Testis (tissue), 3 donors: ENCODE data around the gene GCH1. TPM values are rescaled to one million over a fixed set of nuclear protein-coding genes. Genes with fewer than 3 reads are reported as not detected.

Source experiments
- DNase-seq: peaks from one replicate; pipeline ENCODE4 v3.0.0-alpha.2; 2019
- H3K27ac ChIP-seq, 2 donors: fragments of 200-600 bp; sonication (generic); one replicate each; pipeline ENCODE4 v1.5.1; 2019
- H3K27me3 ChIP-seq: fragments of 200-600 bp; sonication (generic); one replicate; pipeline ENCODE4 v1.5.1; 2019
- H3K36me3 ChIP-seq: fragments of 200-600 bp; sonication (generic); one replicate; pipeline ENCODE4 v1.5.1; 2017; ENCODE audit warnings: low read depth; ENCODE audit errors: missing control alignments
- H3K4me1 ChIP-seq: fragments of 200-600 bp; sonication (generic); one replicate; pipeline ENCODE4 v1.5.1; 2019
- H3K4me3 ChIP-seq, 2 donors: fragments of 200-600 bp; sonication (generic); one replicate each; pipeline ENCODE4 v1.5.1; 2017 to 2019
- H3K9me3 ChIP-seq: fragments of 200-600 bp; sonication (generic); one replicate; pipeline ENCODE4 v1.5.1; 2017
- CTCF ChIP-seq, 3 experiments: fragments of 450-650 bp in 2 of 3; fragments of 200-600 bp in 1 of 3; sonication (generic) in 1 of 3; IDR thresholded peaks; one replicate each; pipeline ENCODE4 v1.5.1; 2016 to 2019; ENCODE audit warnings: antibody characterized with exemption in 3 of 3, mild to moderate bottlenecking in 2 of 3, moderate library complexity in 1 of 3
- POLR2A ChIP-seq: fragments of 450-650 bp; IDR thresholded peaks from one replicate; pipeline ENCODE4 v1.6.1; 2017; ENCODE audit warnings: antibody characterized with exemption, mild to moderate bottlenecking, moderate library complexity
- WGBS, 2 donors: methylation state at CpG; one replicate each; pipeline ENCODE4 v1.1.5; 2018; 5-methylcytosine and 5-hydroxymethylcytosine counted together
- intact Hi-C: fragments of 100-400 bp; cut with DNase I; formaldehyde crosslinking; loops from one replicate; pipeline ENCODE4 v1.15.1; 2023; ENCODE audit warnings: low total_unique reads
- microRNA-seq, 2 donors: library from miRNA; unstranded; fragments of <30 nt; microRNA quantifications; one replicate each; pipeline ENCODE4, GENCODE V29; 2016; ENCODE audit warnings: borderline number of aligned reads in 2 of 2, borderline replicate concordance in 1 of 2
- polyA plus RNA-seq: library from polyadenylated mRNA; stranded (reverse); fragments of 350-450 nt; fragmentation: Illumina TruSeq; extraction: RNeasy Lipid Tissue Mini Kit (QIAGEN cat#74804); gene quantifications from one replicate; pipeline ENCODE4 v1.2.3, GENCODE V29; 2014; ENCODE audit warnings: low read depth, low replicate concordance; ENCODE audit not compliant: insufficient read depth
- small RNA-seq, 2 donors: library from RNA; depleted of rRNA; stranded (forward); fragments of <200 nt; gene quantifications; one replicate each; pipeline ENCODE3, GENCODE V24; 2016
- total RNA-seq, 2 donors: library from RNA; depleted of rRNA; stranded (reverse); fragments of >200 nt; gene quantifications; one replicate each; pipeline ENCODE4 v1.2.3, GENCODE V29; 2016

GCH1 gene
- total and polyA plus RNA-seq, 3 donors from 2014 or later: 8.8 to 15.8 (median 11.3) TPM

DNA sequence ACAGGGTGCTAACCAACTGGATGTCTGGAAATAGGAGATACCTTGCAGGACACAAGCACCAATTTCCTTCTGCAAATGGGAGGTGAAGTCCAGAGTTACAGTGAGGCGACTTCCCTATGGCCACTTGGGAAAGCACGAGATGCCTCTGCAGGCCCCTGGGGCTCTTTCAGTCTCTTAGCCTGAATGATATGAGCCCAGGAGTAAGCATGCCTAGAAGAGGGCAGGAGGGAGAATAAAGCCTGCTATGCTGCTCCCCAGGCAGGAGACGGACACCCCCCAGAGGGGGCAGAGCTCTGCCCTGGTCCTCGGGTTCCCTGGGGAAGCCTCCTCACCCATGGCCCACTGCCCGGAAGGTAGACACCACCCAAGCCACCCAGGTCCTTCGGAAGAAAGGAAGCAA, 105.1 kb downstream of the GCH1 start:
- DNase-seq: no peak
- H3K27ac ChIP-seq: no peak overlapping the region
- WGBS, 2 donors: 91% methylated on average over 6 of the region's 6 CpGs
- intact Hi-C loops: no loop called here
- no peaks in the 10 kb centered on the region for H3K4me1 ChIP-seq
- H3K36me3 ChIP-seq: no peaks in the 10 kb centered on the region
- TF ChIP-seq POLR2A: no peak
- TF ChIP-seq CTCF (IDR thresholded peaks at IDR 0.05): no peak
- no peaks in the 10 kb centered on the region for H3K9me3 ChIP-seq
- H3K27me3 ChIP-seq: no peaks in the 10 kb centered on the region
- no peak overlapping the region for H3K4me3 ChIP-seq

- Histone ChIP-seq H3K27me3 (no peaks in the 10 kb centered on the region), H3K36me3 (no peaks in the 10 kb centered on the region), H3K27ac (no peak overlapping the region), H3K4me1 (no peaks in the 10 kb centered on the region), H3K9me3 (no peaks in the 10 kb centered on the region), H3K4me3 (no peak overlapping the region)
- intact Hi-C loops: no loop called here
- TF ChIP-seq POLR2A (no peak), CTCF (IDR thresholded peaks at IDR 0.05) (no peak)
- no peak for DNase-seq
These were observed 105.7 kb downstream of the GCH1 start for GRCh38 chr14:54796961-54797360.

DNA sequence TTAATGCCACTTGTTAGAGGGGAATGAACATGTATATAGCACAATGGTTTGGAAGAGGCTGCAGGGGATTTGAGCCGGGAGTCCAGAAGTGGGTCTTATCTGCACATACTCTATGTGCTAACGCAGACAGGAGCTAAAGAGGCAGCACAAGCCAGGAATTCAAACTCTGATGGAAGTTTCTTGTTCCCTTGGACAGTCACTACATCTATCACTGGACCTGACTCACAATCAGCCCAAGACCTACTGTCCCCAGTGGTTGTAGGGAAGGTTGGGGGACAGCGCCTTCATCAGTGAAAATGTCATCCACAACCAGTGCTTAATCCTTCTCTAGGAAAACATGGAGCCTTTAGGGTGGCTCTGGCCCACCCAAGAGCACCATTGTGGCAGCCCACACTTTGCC, 107.8 kb downstream of the GCH1 start:
- intact Hi-C loops: no loop called here
- Histone ChIP-seq H3K27me3 (no peaks in the 10 kb centered on the region), H3K36me3 (no peaks in the 10 kb centered on the region), H3K9me3 (no peaks in the 10 kb centered on the region), H3K27ac (no peak overlapping the region), H3K4me3 (no peak overlapping the region), H3K4me1 (no peaks in the 10 kb centered on the region)
- no peak for TF ChIP-seq CTCF (IDR thresholded peaks at IDR 0.05)
- TF ChIP-seq POLR2A: no peak
- 87 to 97% methylated on average over 3 of the region's 3 CpGs for WGBS, 2 donors
- DNase-seq: no peak

DNA sequence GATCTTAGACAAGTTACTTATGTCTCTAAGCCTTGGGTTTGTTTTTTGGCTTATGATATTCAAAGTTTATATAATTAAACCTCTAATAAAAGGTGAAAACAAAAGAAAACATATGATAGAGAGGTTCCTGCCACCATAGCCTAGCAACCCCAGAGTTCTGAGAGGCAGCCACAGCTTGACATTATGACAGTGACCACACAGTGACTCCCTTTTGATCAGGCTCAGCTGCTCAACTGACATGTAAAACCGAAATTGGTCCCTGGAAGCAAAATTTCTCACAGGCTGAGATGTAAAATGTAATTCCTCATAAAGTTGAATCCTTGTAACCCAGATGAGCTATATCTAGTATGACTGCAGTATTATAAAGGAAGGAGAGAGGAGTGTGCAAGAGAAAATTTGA, 108.5 kb downstream of the GCH1 start:
- 57 to 76% methylated on average over 1 of the region's 1 CpG for WGBS, 2 donors
- no peaks in the 10 kb centered on the region for H3K4me1 ChIP-seq
- intact Hi-C loops: no loop called here
- H3K4me3 ChIP-seq: no peak overlapping the region
- no peak for DNase-seq
- no peaks in the 10 kb centered on the region for H3K27me3 ChIP-seq
- no peak overlapping the region for H3K27ac ChIP-seq
- TF ChIP-seq CTCF (IDR thresholded peaks at IDR 0.05) (no peak), POLR2A (no peak)
- no peaks in the 10 kb centered on the region for H3K36me3 ChIP-seq
- no peaks in the 10 kb centered on the region for H3K9me3 ChIP-seq

DNA sequence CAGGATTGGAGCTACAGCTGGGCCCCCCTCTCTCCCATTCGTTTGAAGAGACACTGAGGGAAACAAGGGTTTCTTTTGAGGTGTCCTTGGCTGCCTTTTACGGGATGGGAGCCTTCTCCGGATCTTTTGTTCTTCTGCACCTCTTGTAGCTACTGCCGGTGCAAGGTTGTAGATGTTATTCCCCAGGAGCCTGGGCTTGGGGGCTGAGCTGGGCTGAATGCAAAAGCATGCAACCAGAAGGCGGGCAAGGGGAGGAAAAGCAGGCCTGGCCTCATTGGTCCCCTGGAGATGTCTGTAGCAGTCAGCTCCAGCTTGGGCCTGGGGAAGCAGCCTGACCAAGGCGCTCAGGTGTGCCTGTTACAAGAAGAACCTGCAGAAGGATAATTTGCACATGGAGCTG, 110.3 kb downstream of the GCH1 start:
- no peaks in the 10 kb centered on the region for H3K4me1 ChIP-seq
- H3K36me3 ChIP-seq: no peaks in the 10 kb centered on the region
- intact Hi-C loops: no loop called here
- no peak overlapping the region for H3K4me3 ChIP-seq
- no peaks in the 10 kb centered on the region for H3K27me3 ChIP-seq
- no peak overlapping the region for H3K27ac ChIP-seq
- no peaks in the 10 kb centered on the region for H3K9me3 ChIP-seq
- TF ChIP-seq POLR2A: no peak
- TF ChIP-seq CTCF (IDR thresholded peaks at IDR 0.05): no peak
- DNase-seq: no peak
- WGBS, 2 donors: 58 to 73% methylated on average over 6 of the region's 6 CpGs

Small RNA genes lying within 50 kb of the gene (microRNA-seq; reads per million reads assigned to microRNA genes)
- gene MIR4308: 0 reads per million in 2 donors

Small RNA genes lying within 50 kb of the gene (small RNA-seq; reads per million reads assigned to genes)
- 0 reads per million in 2 donors for gene MIR4308
- gene RNU6ATAC9P: 0 reads per million in 2 donors

Other genes starting within 250 kb of the GCH1 start
- 10 to 100 TPM in 1 of 2 donors, 1 to 10 TPM in 1; 9.0 to 10.4 TPM for gene WDHD1, start 124.3 kb upstream of the GCH1 start, total RNA-seq
- gene WDHD1, start 124.3 kb upstream of the GCH1 start, polyA plus RNA-seq: 5.2 TPM
- 10 to 100 TPM in 1 of 2 donors, 1 to 10 TPM in 1; 7.7 to 11.4 TPM for gene SOCS4, start 124.4 kb upstream of the GCH1 start, total RNA-seq
- 7.5 TPM for gene SOCS4, start 124.4 kb upstream of the GCH1 start, polyA plus RNA-seq
- 100 to 1,000 TPM; 105 to 146 TPM for gene MAPK1IP1L, start 148.8 kb upstream of the GCH1 start, total RNA-seq
- 87.0 TPM for gene MAPK1IP1L, start 148.8 kb upstream of the GCH1 start, polyA plus RNA-seq
- 100 to 1,000 TPM; 224 to 274 TPM for gene LGALS3, start 226.4 kb upstream of the GCH1 start, total RNA-seq
- 169 TPM for gene LGALS3, start 226.4 kb upstream of the GCH1 start, polyA plus RNA-seq